NCI-H146 treated with DMSO at 0.1 percent for 48 hours (cell line): Measurements from ENCODE around the gene SPRING1.

Source experiments
- DNase-seq: peaks from one replicate; lab custom pipeline; 2025; ENCODE audit not compliant: unreplicated experiment; lab: John Stamatoyannopoulos, UW

Gene SPRING1

DNA sequence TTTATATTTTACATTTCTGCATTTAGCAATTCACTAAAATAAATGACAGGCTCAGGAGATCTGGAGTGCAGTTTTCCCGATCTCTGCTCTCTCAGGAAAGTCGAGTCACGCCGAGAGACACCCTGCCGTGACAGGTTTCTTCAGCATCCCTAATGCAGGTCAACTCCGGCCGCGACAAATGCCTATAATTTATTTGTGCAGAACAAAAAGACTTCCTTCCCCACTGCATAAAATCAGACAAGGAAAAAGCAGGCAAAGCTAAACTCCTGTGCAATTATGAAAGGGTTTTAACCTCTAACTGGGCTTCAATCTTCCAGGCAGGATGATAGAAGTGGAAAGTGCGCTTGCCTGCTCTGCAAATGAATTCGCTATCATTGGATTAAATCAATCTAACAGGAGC, 28.1 kb downstream of the SPRING1 start:
- no peak for DNase-seq

DNA sequence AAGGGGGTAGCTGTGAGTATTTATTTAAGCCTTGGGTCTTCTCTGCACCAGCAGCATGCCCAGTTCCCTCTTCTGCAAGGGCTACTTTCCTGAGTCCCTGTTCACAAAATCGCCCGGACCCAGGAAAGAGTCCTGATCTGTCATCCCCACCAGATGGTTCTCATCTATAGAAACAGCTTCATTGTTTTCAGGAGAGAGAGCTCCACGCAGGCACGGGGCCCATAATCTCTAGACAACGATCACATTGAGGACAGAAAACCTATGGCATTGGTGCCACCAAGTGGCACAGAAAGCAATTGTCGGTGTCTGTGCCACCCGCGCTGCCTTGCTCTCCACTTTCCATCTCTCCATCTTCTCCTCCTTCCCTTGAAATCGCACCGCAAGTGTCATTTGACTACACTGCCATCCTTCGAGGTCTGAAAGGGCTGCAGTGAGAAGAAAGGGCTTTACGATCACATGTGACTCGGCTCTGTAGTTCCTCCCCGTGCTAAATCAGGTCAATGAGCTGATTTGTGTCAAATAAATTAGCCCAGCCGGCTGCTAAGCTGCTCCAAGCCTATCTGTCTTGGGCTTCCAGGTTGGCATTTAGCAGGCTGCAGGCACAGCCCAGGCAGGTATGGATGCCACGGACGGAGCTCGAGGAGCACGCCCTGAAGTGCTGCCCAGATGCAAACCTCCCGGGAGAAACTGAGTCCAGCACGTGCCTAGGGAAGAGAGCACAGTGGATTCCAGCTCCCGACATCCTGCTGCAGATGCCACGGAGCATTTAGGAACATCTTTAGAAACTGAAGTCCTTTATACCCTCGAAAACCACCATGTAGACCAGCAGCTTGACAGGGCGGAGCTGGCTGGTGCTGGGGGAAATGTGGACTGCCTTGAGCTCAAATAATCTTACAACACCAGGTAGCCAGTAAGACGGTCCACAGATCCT, 28.8 kb downstream of the SPRING1 start:
- DNase-seq = peak; percentile 50

DNA sequence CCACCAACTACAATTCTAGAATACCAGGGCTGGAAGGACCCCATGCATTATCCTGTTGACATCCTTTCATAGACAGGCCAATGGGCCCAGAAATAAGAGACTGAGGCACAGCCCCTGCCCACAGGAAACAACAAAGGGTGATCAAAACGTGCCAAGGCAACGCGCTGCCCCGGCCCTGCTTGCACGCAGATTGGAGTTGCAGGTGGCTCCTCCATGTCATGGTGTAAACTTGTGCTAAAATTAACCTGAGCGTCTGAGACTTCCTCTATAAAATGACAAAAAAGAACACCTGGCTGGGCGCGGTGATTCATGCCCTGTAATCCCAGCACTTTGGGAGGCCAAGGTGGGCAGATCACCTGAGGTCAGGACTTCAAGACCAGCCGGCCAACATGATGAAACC, 30.1 kb downstream of the SPRING1 start:
- DNase-seq = no peak

DNA sequence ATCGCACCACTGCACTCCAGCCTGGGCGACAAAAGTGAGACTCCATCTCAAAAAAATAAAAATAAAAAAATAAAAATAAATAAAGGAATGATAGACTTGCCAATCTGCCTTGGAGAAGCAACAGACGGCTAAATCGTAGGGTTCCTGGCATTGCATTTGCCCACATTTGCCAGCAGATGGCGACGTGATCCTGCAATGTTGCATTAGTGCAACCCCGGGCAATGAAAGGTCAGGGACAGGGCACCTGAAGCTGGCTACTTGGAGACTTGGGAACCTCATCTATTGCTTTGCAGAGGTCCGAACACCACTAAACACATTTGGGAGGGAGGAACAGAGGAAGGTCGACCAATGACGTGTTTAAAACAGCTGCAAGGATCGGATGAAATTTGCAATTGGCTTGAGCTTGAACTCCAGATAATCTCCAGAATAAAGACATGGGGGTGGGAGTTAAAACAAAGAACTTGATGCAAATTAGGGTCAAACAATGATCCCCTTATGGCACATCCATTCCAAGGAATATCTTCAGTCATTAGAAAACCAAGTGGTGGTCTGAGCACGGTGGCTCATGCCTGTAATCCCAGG, 34.6 kb downstream of the SPRING1 start:
- DNase-seq = peak; percentile 19

DNA sequence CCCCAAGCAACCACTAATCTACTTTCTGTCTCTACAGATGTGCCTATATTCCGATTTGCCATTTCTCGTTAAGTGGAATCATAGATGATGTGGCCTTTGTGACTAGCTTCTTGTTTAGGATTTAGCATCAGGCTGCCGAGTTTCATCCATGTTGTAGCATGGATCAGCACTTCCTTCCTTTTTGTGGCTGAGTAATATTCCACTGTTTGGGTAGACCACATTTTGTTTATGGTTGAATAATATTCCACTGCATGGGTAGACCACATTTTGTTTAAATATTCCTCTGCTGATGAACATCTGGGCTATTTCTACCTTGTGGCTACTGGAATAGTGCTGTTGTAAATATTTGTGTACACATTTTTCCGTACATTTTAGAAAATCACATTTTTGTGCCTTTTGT, 36.4 kb downstream of the SPRING1 start:
- no peak for DNase-seq

DNA sequence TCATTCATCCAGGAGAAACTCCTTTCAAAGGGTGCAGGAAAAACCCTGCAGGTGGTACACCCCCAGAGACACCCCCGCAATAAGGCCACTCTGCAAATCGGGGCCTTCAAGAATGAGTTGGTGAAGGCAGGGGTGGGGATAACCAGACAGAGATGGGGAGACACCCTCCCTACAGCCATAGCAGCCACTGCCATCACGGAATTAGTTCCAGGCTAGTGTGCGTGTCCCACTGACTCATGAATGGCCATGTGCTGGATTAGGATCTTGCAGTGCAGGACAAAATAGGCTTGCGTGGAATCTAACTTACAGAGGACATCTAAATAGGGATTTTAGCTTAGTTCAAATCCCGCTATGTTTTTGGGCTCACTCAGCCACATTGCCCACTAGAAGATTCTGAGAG, 37.8 kb downstream of the SPRING1 start:
- no peak for DNase-seq

DNA sequence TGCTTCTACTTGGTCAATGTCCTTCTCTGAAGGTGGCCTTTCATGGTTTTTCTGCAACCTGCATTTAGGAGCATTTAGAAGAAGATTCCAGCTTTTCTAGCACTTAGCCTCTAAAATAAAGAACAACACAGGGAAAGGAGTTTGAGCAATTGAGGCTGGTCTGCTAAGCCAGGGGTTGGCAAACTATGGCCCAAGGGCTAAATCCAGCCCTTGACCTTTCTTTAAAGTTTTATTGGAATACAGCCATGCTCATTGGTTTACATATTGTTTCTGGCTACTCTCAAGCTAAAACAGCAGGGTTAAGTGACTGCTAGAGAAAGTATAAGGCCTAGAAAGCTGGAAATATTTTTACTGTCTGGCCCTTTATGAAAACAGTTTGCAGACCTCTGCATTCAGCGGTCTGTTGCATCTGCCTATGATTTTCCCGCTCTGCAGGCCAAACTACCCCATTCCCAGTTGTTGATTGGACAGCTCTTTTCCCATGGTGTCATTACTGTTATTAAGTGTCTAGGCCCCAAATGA, 39.3 kb downstream of the SPRING1 start:
- no peak for DNase-seq

DNA sequence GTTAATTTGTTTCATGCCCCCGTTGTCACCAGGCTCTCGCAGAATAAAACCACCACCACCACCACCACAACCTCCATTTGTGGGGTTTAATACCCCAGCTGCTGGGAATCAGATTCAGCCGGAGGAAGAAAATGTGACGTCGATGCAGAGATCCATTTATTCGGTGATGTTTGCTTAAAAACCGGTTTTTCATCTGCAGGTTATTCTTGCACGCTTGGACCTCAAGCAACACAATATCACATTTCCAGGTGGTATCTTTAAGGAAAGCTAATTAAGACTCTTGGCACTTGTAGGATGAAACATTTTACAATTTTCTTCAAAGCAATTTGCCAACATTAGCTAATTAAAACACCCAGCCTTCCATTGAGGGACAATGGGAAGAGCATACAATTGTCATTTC, 39.8 kb downstream of the SPRING1 start:
- DNase-seq = peak; percentile 51

DNA sequence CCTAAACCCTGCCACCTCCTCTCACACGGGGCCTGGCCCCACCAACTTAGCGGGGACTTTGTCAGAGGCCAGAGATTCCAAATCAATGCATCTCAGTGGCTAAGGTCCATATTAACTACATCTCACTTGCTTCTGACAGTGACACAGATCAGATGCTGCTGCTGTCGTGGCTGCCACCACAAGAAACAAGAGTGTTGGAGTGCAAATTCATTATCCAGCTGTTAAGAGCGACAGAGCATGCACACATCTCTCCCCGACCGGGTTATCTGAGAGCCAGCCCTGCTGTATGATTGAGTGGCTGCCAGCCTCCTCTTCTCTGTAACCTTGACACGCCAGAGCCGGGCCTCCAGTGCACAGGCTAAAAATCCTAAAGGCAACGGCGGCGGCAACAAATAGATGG, 40.2 kb downstream of the SPRING1 start:
- DNase-seq = no peak

DNA sequence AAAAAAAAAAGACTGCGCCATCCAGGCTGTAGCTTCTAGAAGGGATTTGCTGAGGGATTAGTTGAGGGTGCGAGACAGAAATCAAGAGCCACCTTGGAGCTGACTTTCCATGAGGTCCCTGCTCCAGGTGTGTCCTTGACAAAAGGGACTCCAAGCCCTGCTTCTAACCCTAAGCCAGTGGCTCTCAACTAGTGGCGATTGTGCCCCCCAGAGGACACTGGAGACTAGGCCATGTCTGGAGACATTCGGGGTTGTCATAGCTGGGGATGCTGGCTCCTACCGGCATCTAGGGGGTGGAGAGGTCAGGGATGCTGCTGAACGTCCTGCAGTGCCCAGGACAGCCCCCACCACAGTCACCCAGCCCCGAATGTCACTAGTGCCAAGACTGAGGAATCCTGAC, 40.6 kb downstream of the SPRING1 start:
- no peak for DNase-seq

DNA sequence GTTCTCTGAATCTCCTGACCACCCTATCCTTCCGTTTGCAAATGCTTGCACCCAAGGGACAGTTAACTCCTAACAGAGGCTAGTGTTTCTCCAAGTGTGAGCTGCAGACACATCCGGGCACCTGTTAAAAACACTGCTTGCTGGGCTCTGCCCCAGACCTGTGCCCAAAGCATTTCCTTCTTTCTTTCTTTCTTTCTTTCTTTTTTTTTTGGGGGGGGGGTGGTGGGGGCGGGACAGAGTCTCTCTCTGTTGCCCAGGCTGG, 42.5 kb downstream of the SPRING1 start:
- no peak for DNase-seq

DNA sequence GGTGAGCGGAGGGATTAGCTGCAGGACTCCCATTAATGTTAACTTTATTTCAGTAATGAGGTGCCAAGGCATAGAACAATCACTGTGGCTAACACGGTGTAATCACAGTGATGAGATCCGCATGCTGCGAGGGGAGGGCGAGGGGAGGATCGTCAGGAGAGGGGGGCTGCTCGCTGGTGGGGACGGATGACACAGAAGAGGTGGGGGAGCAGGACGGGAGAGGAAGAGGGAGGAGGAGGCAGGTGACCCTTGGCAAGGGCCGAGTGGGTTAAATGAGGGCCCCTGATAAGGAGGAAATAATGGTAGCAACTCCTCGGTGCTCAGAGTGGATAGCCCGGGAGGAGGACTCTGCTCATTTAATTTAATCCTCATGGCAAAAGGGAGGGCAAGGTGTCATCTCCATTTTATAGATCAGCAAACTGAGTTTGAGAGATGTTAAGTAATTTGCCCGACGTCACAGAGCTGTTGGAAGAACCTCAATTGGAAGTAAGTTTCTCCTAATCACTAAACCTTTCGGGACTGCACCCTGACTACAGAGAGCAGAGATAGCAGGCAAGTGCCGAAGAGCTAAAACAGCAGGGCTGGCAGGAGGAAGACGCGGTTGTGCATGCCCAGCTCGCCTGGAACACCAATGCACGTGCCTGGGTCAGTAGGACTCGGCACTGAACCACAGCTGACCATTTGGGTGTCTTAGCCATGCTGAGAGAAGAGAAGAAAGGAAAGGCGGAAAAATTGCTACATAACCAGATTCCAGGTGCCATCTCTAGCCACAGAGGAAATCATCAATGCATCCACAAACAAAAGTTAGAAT, 43.0 kb downstream of the SPRING1 start:
- DNase-seq = no peak

DNA sequence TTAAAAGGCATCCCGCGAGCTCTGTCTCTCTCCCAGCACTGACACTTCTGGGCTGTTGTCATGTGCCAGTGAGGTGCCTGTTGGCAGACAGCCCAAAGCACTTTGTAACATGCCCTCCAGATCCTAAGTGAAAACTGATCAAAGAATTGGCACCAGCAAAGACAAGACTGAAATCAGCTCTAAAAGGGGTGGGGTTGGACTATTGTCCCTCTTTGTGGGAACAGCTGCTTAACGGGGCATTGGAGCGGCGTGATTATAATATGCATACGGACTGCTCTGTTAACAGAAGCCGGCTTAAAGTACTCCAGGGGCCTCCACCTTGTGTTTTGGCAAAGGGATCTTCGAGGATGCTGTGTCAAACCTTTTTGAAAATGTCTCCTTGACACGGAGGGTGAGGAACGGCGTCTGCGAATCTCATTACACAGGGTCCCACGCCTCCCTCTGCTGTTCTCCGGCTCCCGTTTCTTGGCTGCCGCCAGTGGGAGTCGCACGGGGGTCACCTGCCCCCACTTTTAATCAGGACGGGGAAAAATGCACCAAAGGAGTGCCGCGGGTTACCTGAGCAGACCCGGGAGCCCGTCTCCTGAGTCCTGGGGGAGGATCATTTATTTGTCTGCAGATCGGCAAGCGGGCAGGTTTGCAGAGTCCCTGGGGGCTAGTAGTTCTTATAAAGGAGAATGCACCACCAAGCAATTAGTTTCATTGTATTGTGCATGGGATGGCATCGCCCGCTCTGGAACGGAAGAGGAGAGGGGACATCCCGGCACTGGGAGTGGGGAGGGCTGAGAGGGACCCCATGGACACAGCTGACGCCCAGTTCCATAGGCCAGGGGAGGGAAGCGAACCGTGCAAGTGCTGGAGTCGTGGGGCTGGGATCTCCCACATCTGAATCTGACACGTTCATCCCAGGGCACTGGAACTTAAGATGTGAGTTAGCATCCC, 44.3 kb downstream of the SPRING1 start:
- no peak for DNase-seq

DNA sequence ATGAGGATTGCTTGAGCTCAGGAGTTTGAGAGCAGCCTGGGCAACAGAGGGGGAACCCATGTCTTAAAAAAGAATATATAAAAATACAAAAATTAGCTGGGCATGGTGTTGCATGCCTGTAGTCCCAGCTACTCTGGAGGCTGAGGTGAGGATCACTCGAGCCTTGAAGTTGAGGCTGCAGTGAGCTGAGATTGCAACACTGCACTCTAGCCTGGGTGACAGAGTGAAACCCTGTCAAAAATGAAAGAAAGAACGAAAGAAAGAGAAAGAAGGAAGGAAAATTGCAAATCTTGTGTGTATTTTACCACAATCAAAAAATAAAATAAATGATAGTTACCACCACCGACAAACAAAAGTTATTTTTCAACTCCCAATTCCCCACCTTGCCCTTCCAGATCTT, 45.3 kb downstream of the SPRING1 start:
- no peak for DNase-seq

DNA sequence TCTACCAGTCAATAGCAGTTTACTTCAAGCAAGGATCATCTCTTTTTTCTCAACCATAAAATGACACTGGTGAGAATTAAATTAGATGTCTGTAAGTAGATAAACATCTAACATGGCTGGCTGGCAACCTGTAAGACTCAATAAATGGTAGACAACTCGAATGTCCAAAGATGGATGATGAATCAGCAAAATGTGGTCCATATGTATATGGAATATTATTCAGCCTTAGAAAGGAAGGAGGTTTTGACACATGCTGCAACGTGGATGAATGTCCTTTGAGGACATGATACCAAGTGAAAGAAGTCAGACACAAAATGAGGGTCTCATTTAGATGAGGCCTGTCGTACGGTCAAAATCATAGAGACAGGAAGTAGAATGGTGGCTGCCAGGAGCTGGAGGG, 46.2 kb downstream of the SPRING1 start:
- DNase-seq = no peak

DNA sequence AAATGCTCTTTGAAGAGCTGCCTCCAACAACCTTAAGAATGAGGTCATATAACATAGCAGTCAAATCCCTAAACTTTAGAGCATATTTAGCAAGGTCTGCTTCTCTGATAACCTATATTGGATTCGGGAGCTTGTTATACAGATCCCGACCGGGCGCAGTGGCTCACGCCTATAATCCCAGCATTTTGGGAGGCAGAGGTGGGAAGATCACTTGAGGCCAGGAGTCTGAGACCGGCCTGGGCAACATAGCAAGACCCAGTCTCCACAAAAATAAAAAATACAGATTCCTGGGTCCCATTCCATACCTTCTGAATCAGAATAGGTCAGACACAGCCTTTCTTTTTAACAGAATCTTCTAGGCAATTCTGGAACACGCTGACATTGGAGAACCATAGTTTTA, 46.7 kb downstream of the SPRING1 start:
- no peak for DNase-seq

DNA sequence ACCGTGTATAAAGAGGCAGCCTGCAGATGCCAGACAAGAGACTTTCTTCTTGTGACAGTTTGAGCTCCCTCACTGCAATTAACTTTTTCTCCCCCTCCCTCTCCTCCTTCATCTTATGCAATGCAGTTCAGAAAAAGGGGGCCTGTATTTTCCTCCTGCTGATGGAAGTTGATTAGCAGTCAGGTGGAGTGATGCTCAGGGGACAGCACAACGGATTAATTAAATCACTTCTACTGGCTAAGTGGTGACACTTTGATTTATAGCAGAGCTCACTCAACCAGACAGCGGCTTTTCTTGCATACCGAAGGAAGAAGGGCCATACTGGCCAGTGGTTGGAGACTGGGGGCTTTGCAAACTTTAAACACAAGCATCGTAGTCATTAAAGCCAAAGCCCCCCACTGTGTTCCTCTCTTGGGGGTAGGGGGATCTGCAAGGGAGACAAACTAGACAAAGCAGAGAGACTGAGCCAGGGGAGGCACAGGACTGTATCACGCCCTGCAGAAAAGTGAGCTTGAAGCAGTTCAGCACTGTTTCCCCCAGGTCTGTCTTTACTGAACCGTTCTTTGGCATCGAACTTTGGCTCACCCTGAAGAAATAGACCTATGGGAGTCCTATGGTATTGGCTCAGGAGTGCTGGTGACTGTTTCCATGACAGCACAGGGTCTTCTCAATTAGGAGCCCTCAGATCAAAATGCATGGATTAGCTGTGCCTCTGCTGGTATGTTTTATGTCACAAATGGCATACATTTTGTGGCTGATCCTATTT, 47.7 kb downstream of the SPRING1 start:
- no peak for DNase-seq

DNA sequence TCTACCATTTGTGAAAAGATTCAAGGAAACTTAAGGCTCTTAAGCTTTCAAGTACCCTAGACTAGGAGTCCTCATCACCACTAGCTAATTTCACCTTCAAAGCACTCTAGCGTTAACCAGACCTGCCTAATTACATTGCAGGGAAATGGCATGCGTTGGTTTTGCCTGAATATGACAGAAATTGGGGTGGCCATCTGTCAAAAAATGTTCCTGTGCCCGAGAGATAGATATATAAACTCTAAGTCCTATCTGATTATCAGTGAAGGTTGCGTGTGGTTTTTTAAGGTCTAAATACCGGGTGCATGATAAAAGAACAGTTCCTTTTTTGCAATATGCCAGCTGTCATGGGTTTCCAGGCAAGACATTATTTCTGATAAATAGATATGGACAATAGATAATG, 48.3 kb downstream of the SPRING1 start:
- no peak for DNase-seq
